ENCODE measurements around the gene CDRT4.
A peak's percentile ranks its signal among the peaks of the same experiment; 100 is the strongest.
"Not testable (repeated sequence)": the region's sequence is repeated elsewhere in the genome, so short reads cannot be mapped to it uniquely, and the experiment has no call there.

CDRT4 gene

GRCh38 chr17:15467592-15467991 lies at the start of gene CDRT4:
TSS of gene CDRT4 (minus strand) at chr17:15467621. CDS start at chr17:15440238, 27,383 bp downstream.
- no peak for DNase-seq (ENCODE audit: low read depth in 1 of 2, low spot score in 1 of 2)

- DNase-seq (ENCODE audit: low read depth in 1 of 2, low spot score in 1 of 2), result no peak
Observed at GRCh38 chr17:15516150-15516549, 48.7 kb upstream of the CDRT4 start.

GRCh38 chr17:15514469-15514868 lies 47.0 kb upstream of the CDRT4 start:
- no peak for DNase-seq (ENCODE audit: low read depth in 1 of 2, low spot score in 1 of 2)

- no peak for DNase-seq (ENCODE audit: low read depth in 1 of 2, low spot score in 1 of 2)
Observed at GRCh38 chr17:15513856-15514459, 46.5 kb upstream of the CDRT4 start.

- DNase-seq (ENCODE audit: low read depth in 1 of 2, low spot score in 1 of 2), result no peak
Observed at GRCh38 chr17:15513058-15513791, 45.8 kb upstream of the CDRT4 start.

- no peak for DNase-seq (ENCODE audit: low read depth in 1 of 2, low spot score in 1 of 2)
Observed at GRCh38 chr17:15512071-15512709, 44.8 kb upstream of the CDRT4 start.

GRCh38 chr17:15511142-15511541 lies 43.7 kb upstream of the CDRT4 start:
- no peak for DNase-seq (ENCODE audit: low read depth in 1 of 2, low spot score in 1 of 2)

GRCh38 chr17:15510361-15510760 lies 42.9 kb upstream of the CDRT4 start:
- no peak for DNase-seq (ENCODE audit: low read depth in 1 of 2, low spot score in 1 of 2)

- DNase-seq (ENCODE audit: low read depth in 1 of 2, low spot score in 1 of 2), result no peak
Observed at GRCh38 chr17:15509095-15509494, 41.7 kb upstream of the CDRT4 start.

GRCh38 chr17:15508466-15508865 lies 41.0 kb upstream of the CDRT4 start:
- no peak for DNase-seq (ENCODE audit: low read depth in 1 of 2, low spot score in 1 of 2)

GRCh38 chr17:15507896-15508295 lies 40.5 kb upstream of the CDRT4 start:
- no peak for DNase-seq (ENCODE audit: low read depth in 1 of 2, low spot score in 1 of 2)

GRCh38 chr17:15507001-15507400 lies 39.6 kb upstream of the CDRT4 start:
- DNase-seq (ENCODE audit: low read depth in 1 of 2, low spot score in 1 of 2), result no peak

GRCh38 chr17:15505708-15506107 lies 38.3 kb upstream of the CDRT4 start:
- DNase-seq (ENCODE audit: low read depth in 1 of 2, low spot score in 1 of 2), result not testable (repeated sequence)

- DNase-seq (ENCODE audit: low read depth in 1 of 2, low spot score in 1 of 2), result no peak
Observed at GRCh38 chr17:15503731-15504130, 36.3 kb upstream of the CDRT4 start.

GRCh38 chr17:15502369-15503112 lies 35.1 kb upstream of the CDRT4 start:
- peak; percentile 41 to 67 for DNase-seq (ENCODE audit: low read depth in 1 of 2, low spot score in 1 of 2)

- no peak for DNase-seq (ENCODE audit: low read depth in 1 of 2, low spot score in 1 of 2)
Observed at GRCh38 chr17:15501793-15502192, 34.4 kb upstream of the CDRT4 start.

GRCh38 chr17:15501282-15501681 lies 33.9 kb upstream of the CDRT4 start:
- no peak for DNase-seq (ENCODE audit: low read depth in 1 of 2, low spot score in 1 of 2)

- no peak for DNase-seq (ENCODE audit: low read depth in 1 of 2, low spot score in 1 of 2)
Observed at GRCh38 chr17:15498107-15498506, 30.7 kb upstream of the CDRT4 start.

GRCh38 chr17:15496735-15497670 lies 29.6 kb upstream of the CDRT4 start:
- no peak for DNase-seq (ENCODE audit: low read depth in 1 of 2, low spot score in 1 of 2)

GRCh38 chr17:15494821-15495220 lies 27.4 kb upstream of the CDRT4 start:
- DNase-seq (ENCODE audit: low read depth in 1 of 2, low spot score in 1 of 2), result no peak

GRCh38 chr17:15493693-15494035 lies 26.2 kb upstream of the CDRT4 start:
- DNase-seq (ENCODE audit: low read depth in 1 of 2, low spot score in 1 of 2), result no peak

Measured in activated CD4-positive, alpha-beta T cell treated with anti-CD3 and anti-CD28 coated beads, Interleukin-2, amount 50 U/mL, for 24 hours (primary cell).